HCT116 (cell line): ENCODE data around the gene RABGGTB. TPM values are rescaled to one million over a fixed set of nuclear protein-coding genes. Genes with fewer than 3 reads are reported as not detected.
"Not testable (repeated sequence)": the region's sequence is repeated elsewhere in the genome, so short reads cannot be mapped to it uniquely, and the experiment has no call there.

ENCODE experiments used
- ATAC-seq: fragments of 200-7000 bp; cut with Tn5 transposase; 2 replicates; pipeline ENCODE4 v1.9.1; 2020; ENCODE audit warnings: mild to moderate bottlenecking, moderate library complexity
- BruUV-seq: library from RNA; stranded (reverse); fragments of 400-500 nt; replicated peaks from 2 replicates; lab custom pipeline; 2021; lab: Mats Ljungman, UMichigan
- CTCF ChIA-PET: fragments of 300-600 bp; sonication (Branson Sonifier 250); formaldehyde crosslinking; loops from one replicate; lab custom pipeline; 2021; ENCODE audit warnings: antibody characterized with exemption; lab: Charles Lee
- POLR2A ChIA-PET: fragments of 300-600, 350-600 bp; sonication (Branson Sonifier 250); formaldehyde crosslinking; loops from one replicate; lab custom pipeline; 2021; ENCODE audit warnings: antibody characterized with exemption; lab: Charles Lee
- RAD21 ChIA-PET, 2 experiments: fragments of 300-600 bp; sonication (Branson Sonifier 250); formaldehyde crosslinking; loops; one replicate each; lab custom pipeline; 2023; ENCODE audit warnings: low total read pairs in 2 of 2; ENCODE audit not compliant: uncharacterized antibody in 2 of 2, unreplicated experiment in 2 of 2, low non-redundant PET in 1 of 2; lab: Charles Lee
- DNase-seq: peaks from one replicate; pipeline ENCODE4 v3.0.0-alpha.2; 2010; ENCODE audit warnings: low read depth, low spot score
- H2AFZ ChIP-seq: fragments of 200-600 bp; shearing (Covaris generic), sonication (generic); 2 replicates; pipeline ENCODE4 v1.6.1; 2017; ENCODE audit warnings: low read depth, mixed run types, mixed read lengths, antibody characterized with exemption, low read length; ENCODE audit not compliant: poor library complexity, severe bottlenecking
- H3K27ac ChIP-seq: 2 replicates; pipeline ENCODE4 v1.5.1; 2012; ENCODE audit warnings: low read depth, low read length
- H3K27me3 ChIP-seq: fragments of 200-600 bp; sonication (generic); 2 replicates; pipeline ENCODE4 v1.6.1; 2016; ENCODE audit warnings: mixed run types, low read length, mixed read lengths; ENCODE audit not compliant: insufficient read depth
- H3K36me3 ChIP-seq, 2 experiments: fragments of 200-500 bp in 1 of 2; fragments of 200-600 bp in 1 of 2; sonication (Bioruptor generic) in 1 of 2; sonication (generic) in 1 of 2; 2 replicates each; pipeline versions ENCODE4 v1.5.1 to v1.6.1; 2014 to 2016; ENCODE audit warnings: low read length in 2 of 2, inconsistent platforms in 1 of 2, mixed read lengths in 1 of 2, mixed run types in 1 of 2; ENCODE audit not compliant: insufficient read depth in 2 of 2, control insufficient read depth in 1 of 2
- H3K4me1 ChIP-seq, 2 experiments: fragments of 200-600 bp in 1 of 2; sonication (generic) in 1 of 2; 2 replicates each; pipeline versions ENCODE4 v1.5.1 to v1.6.1; 2012 to 2017; ENCODE audit warnings: low read length in 2 of 2, inconsistent platforms in 1 of 2, mild to moderate bottlenecking in 1 of 2, mixed read lengths in 1 of 2, mixed run types in 1 of 2, moderate library complexity in 1 of 2; ENCODE audit not compliant: insufficient read depth in 2 of 2, control insufficient read depth in 1 of 2
- H3K4me2 ChIP-seq: fragments of 200-600 bp; sonication (generic); 2 replicates; pipeline ENCODE4 v1.6.1; 2017; ENCODE audit warnings: mixed run types, low read length, mixed read lengths
- H3K4me3 ChIP-seq, 2 experiments: fragments of 200-600 bp in 1 of 2; sonication (generic) in 1 of 2; replicated peaks in 1 of 2; 2 replicates each; pipeline ENCODE4 v1.5.1; 2011 to 2016; ENCODE audit warnings: low read length in 2 of 2, control low read depth in 1 of 2, low read depth in 1 of 2, mild to moderate bottlenecking in 1 of 2, mixed read lengths in 1 of 2, mixed run types in 1 of 2
- H3K79me2 ChIP-seq: fragments of 200-600 bp; sonication (generic); 2 replicates; pipeline ENCODE4 v1.6.1; 2017; ENCODE audit warnings: mild to moderate bottlenecking, mixed run types, low read length, moderate library complexity, mixed read lengths; ENCODE audit not compliant: insufficient read depth
- H3K9ac ChIP-seq: fragments of 200-600 bp; sonication (generic); 2 replicates; pipeline ENCODE4 v1.6.1; 2016; ENCODE audit warnings: low read length, mixed read lengths
- H3K9me2 ChIP-seq: fragments of 200-600 bp; sonication (generic), shearing (Covaris generic); 2 replicates; pipeline ENCODE4 v1.6.1; 2017; ENCODE audit warnings: mixed run types, mild to moderate bottlenecking, moderate library complexity; ENCODE audit not compliant: insufficient read depth
- H3K9me3 ChIP-seq, 2 experiments: fragments of 200-500 bp in 1 of 2; fragments of 200-600 bp in 1 of 2; sonication (Bioruptor generic) in 1 of 2; sonication (generic) in 1 of 2; 2 replicates each; pipeline ENCODE4 v1.6.1; 2014 to 2017; ENCODE audit warnings: low read length in 2 of 2, mixed read lengths in 2 of 2, inconsistent platforms in 1 of 2, low read depth in 1 of 2, mild to moderate bottlenecking in 1 of 2, mixed run types in 1 of 2, moderate library complexity in 1 of 2; ENCODE audit not compliant: control insufficient read depth in 1 of 2, insufficient read depth in 1 of 2
- H4K20me1 ChIP-seq: fragments of 200-600 bp; sonication (generic), shearing (Covaris generic); 2 replicates; pipeline ENCODE4 v1.6.1; 2017; ENCODE audit warnings: mixed run types, mild to moderate bottlenecking, moderate library complexity; ENCODE audit not compliant: insufficient read depth
- TCF7L2 ChIP-seq: IDR thresholded peaks from 2 replicates; pipeline ENCODE4 v1.7.0; 2011; ENCODE audit warnings: borderline replicate concordance, inconsistent platforms; ENCODE audit not compliant: insufficient read depth, insufficient read length; ENCODE audit errors: extremely low read depth
- intact Hi-C: fragments of 100-400 bp; cut with micrococcal nuclease; formaldehyde crosslinking; loops from 2 replicates; pipeline ENCODE4 v1.10.0; 2022
- total RNA-seq: library from RNA; stranded (reverse); gene quantifications from one replicate; pipeline ENCODE4 v1.2.1, GENCODE V29; 2021; ENCODE audit not compliant: unreplicated experiment
- TF ChIP-seq, protein P1 (sequence below), 3 experiments: fragments of 200-600 bp in 1 of 3; sonication (generic) in 1 of 3; IDR thresholded peaks in 2 of 3; conservative IDR thresholded peaks in 1 of 3; 2 replicates each; pipeline ENCODE4 v1.5.1; 2012 to 2017; ENCODE audit warnings: low read depth in 2 of 3, low read length in 2 of 3, antibody characterized with exemption in 1 of 3, borderline replicate concordance in 1 of 3, control low read depth in 1 of 3, mild to moderate bottlenecking in 1 of 3, mixed read lengths in 1 of 3, mixed run types in 1 of 3, moderate library complexity in 1 of 3; ENCODE audit not compliant: insufficient read depth in 1 of 3

Gene RABGGTB
- total RNA-seq, 1 experiment from 2014 or later, result 203 TPM

DNA sequence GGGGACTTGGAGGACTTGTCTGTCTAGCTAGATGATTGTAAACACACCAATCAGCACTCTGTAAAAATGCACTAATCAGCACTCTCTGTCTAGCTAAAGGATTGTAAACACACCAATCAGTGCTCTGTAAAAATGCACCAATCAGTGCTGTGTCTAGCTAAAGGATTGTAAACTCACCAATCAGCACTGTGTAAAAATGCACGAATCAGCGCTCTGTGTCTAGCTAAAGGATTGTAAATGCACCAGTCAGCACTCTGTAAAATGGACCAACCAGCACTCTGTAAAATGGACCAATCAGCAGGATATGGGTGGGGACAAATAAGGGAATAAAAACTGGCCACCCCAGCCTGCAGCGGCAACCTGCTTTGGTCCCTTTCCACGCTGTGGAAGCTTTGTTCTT, 27.5 kb upstream of the RABGGTB start:
- intact Hi-C loops, BruUV-seq: not testable (repeated sequence)

DNA sequence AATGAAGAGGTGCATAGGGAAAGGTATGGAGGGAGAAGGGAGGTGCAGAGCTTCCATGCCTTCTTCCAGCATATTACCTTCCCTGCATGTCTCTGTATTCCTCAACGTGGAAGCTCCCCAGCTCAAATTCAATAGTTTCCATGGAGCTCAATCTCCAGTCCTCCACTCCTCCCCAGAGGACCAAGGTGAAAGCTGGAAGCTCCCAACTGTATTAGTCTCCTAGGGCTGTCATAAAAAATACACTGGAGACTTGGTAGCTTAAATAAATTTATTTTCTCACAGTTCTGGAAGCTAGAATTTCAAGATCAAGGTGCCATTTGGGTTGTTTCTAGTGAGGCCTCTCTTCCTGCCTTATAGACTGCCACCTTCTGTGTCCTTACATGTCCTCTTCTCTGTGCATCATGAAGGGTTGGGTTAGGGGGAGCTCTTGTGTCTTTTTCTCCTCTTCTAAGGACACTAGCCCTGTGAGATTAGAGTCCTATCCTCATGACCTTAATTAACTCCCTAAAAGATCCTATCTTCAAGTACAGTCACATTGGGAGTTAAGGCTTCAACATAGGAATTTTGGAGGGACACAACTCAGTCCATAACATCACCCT, 21.9 kb upstream of the RABGGTB start:
- no peak for DNase-seq
- RAD21 ChIA-PET, result no interaction called here
- peak; percentile 43; the same call in 1 of the 2 replicates for ATAC-seq
- CTCF ChIA-PET, result no interaction called here
- Histone ChIP-seq H3K9me3 (no peaks in the 10 kb centered on the region), H3K9ac (no peak overlapping the region), H3K4me3 (no peak overlapping the region), H3K4me1 (peaks cover 14 to 40% of the 10 kb centered on the region in 2 experiments), H4K20me1 (no peaks in the 10 kb centered on the region), H3K36me3 (no peaks in the 10 kb centered on the region; a peak in 1 of 4 replicates), H2AFZ (no peak overlapping the region), H3K4me2 (no peak overlapping the region), H3K27me3 (no peaks in the 10 kb centered on the region), H3K79me2 (no peaks in the 10 kb centered on the region), H3K27ac (no peak overlapping the region), H3K9me2 (no peaks in the 10 kb centered on the region)
- POLR2A ChIA-PET, result interaction anchor here (0.6 to 3.2 kb wide), 4 partner anchors 21 to 34 kb away, joined by 3 to 18 read pairs (median 5); partner anchors contain the start of gene RABGGTB
- TF ChIP-seq TCF7L2, result no peak
- TF ChIP-seq, protein P1, sequence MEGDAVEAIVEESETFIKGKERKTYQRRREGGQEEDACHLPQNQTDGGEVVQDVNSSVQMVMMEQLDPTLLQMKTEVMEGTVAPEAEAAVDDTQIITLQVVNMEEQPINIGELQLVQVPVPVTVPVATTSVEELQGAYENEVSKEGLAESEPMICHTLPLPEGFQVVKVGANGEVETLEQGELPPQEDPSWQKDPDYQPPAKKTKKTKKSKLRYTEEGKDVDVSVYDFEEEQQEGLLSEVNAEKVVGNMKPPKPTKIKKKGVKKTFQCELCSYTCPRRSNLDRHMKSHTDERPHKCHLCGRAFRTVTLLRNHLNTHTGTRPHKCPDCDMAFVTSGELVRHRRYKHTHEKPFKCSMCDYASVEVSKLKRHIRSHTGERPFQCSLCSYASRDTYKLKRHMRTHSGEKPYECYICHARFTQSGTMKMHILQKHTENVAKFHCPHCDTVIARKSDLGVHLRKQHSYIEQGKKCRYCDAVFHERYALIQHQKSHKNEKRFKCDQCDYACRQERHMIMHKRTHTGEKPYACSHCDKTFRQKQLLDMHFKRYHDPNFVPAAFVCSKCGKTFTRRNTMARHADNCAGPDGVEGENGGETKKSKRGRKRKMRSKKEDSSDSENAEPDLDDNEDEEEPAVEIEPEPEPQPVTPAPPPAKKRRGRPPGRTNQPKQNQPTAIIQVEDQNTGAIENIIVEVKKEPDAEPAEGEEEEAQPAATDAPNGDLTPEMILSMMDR (IDR thresholded peaks at IDR 0.05 in 2 of 3, conservative IDR thresholded peaks at IDR 0.05 in 1 of 3; ENCODE audit: borderline replicate concordance in 1 of 3, insufficient read depth in 1 of 3, low read depth in 2 of 3, low read length in 2 of 3), result peak in 1 of 3 experiments; percentile 7; a peak in 1 of 6 replicates
- BruUV-seq, result no TSS peak
- intact Hi-C loops, result no loop called here

More for the DNA sequence above, 27.5 kb upstream of the RABGGTB start:
- H3K4me3 ChIP-seq, H3K9me3 ChIP-seq, POLR2A ChIA-PET, H3K9me2 ChIP-seq, H2AFZ ChIP-seq, RAD21 ChIA-PET, H3K36me3 ChIP-seq, H3K79me2 ChIP-seq, CTCF ChIA-PET, H3K4me1 ChIP-seq, H4K20me1 ChIP-seq, H3K27me3 ChIP-seq, DNase-seq, ATAC-seq, H3K4me2 ChIP-seq, H3K9ac ChIP-seq, H3K27ac ChIP-seq: not testable (repeated sequence)
